HCT116 (cell line): Measurements from ENCODE around the gene WFDC5. TPM values are rescaled to one million over a fixed set of nuclear protein-coding genes. Genes with fewer than 3 reads are reported as not detected.

Experiments used
- ATAC-seq: fragments of 200-7000 bp; cut with Tn5 transposase; 2 replicates; pipeline ENCODE4 v1.9.1; 2020; ENCODE audit warnings: mild to moderate bottlenecking, moderate library complexity
- BruUV-seq: library from RNA; stranded (reverse); fragments of 400-500 nt; replicated peaks from 2 replicates; lab custom pipeline; 2021; lab: Mats Ljungman, UMichigan
- CTCF ChIA-PET: fragments of 300-600 bp; sonication (Branson Sonifier 250); formaldehyde crosslinking; loops from one replicate; lab custom pipeline; 2021; ENCODE audit warnings: antibody characterized with exemption; lab: Charles Lee
- POLR2A ChIA-PET: fragments of 300-600, 350-600 bp; sonication (Branson Sonifier 250); formaldehyde crosslinking; loops from one replicate; lab custom pipeline; 2021; ENCODE audit warnings: antibody characterized with exemption; lab: Charles Lee
- RAD21 ChIA-PET, 2 experiments: fragments of 300-600 bp; sonication (Branson Sonifier 250); formaldehyde crosslinking; loops; one replicate each; lab custom pipeline; 2023; ENCODE audit warnings: low total read pairs in 2 of 2; ENCODE audit not compliant: uncharacterized antibody in 2 of 2, unreplicated experiment in 2 of 2, low non-redundant PET in 1 of 2; lab: Charles Lee
- DNase-seq: peaks from one replicate; pipeline ENCODE4 v3.0.0-alpha.2; 2010; ENCODE audit warnings: low read depth, low spot score
- H2AFZ ChIP-seq: fragments of 200-600 bp; shearing (Covaris generic), sonication (generic); 2 replicates; pipeline ENCODE4 v1.6.1; 2017; ENCODE audit warnings: low read depth, mixed run types, mixed read lengths, antibody characterized with exemption, low read length; ENCODE audit not compliant: poor library complexity, severe bottlenecking
- H3K27ac ChIP-seq: 2 replicates; pipeline ENCODE4 v1.5.1; 2012; ENCODE audit warnings: low read depth, low read length
- H3K27me3 ChIP-seq: fragments of 200-600 bp; sonication (generic); 2 replicates; pipeline ENCODE4 v1.6.1; 2016; ENCODE audit warnings: mixed run types, low read length, mixed read lengths; ENCODE audit not compliant: insufficient read depth
- H3K36me3 ChIP-seq, 2 experiments: fragments of 200-500 bp in 1 of 2; fragments of 200-600 bp in 1 of 2; sonication (Bioruptor generic) in 1 of 2; sonication (generic) in 1 of 2; 2 replicates each; pipeline versions ENCODE4 v1.5.1 to v1.6.1; 2014 to 2016; ENCODE audit warnings: low read length in 2 of 2, inconsistent platforms in 1 of 2, mixed read lengths in 1 of 2, mixed run types in 1 of 2; ENCODE audit not compliant: insufficient read depth in 2 of 2, control insufficient read depth in 1 of 2
- H3K4me1 ChIP-seq, 2 experiments: fragments of 200-600 bp in 1 of 2; sonication (generic) in 1 of 2; 2 replicates each; pipeline versions ENCODE4 v1.5.1 to v1.6.1; 2012 to 2017; ENCODE audit warnings: low read length in 2 of 2, inconsistent platforms in 1 of 2, mild to moderate bottlenecking in 1 of 2, mixed read lengths in 1 of 2, mixed run types in 1 of 2, moderate library complexity in 1 of 2; ENCODE audit not compliant: insufficient read depth in 2 of 2, control insufficient read depth in 1 of 2
- H3K4me2 ChIP-seq: fragments of 200-600 bp; sonication (generic); 2 replicates; pipeline ENCODE4 v1.6.1; 2017; ENCODE audit warnings: mixed run types, low read length, mixed read lengths
- H3K4me3 ChIP-seq, 2 experiments: fragments of 200-600 bp in 1 of 2; sonication (generic) in 1 of 2; replicated peaks in 1 of 2; 2 replicates each; pipeline ENCODE4 v1.5.1; 2011 to 2016; ENCODE audit warnings: low read length in 2 of 2, control low read depth in 1 of 2, low read depth in 1 of 2, mild to moderate bottlenecking in 1 of 2, mixed read lengths in 1 of 2, mixed run types in 1 of 2
- H3K79me2 ChIP-seq: fragments of 200-600 bp; sonication (generic); 2 replicates; pipeline ENCODE4 v1.6.1; 2017; ENCODE audit warnings: mild to moderate bottlenecking, mixed run types, low read length, moderate library complexity, mixed read lengths; ENCODE audit not compliant: insufficient read depth
- H3K9ac ChIP-seq: fragments of 200-600 bp; sonication (generic); 2 replicates; pipeline ENCODE4 v1.6.1; 2016; ENCODE audit warnings: low read length, mixed read lengths
- H3K9me2 ChIP-seq: fragments of 200-600 bp; sonication (generic), shearing (Covaris generic); 2 replicates; pipeline ENCODE4 v1.6.1; 2017; ENCODE audit warnings: mixed run types, mild to moderate bottlenecking, moderate library complexity; ENCODE audit not compliant: insufficient read depth
- H3K9me3 ChIP-seq, 2 experiments: fragments of 200-500 bp in 1 of 2; fragments of 200-600 bp in 1 of 2; sonication (Bioruptor generic) in 1 of 2; sonication (generic) in 1 of 2; 2 replicates each; pipeline ENCODE4 v1.6.1; 2014 to 2017; ENCODE audit warnings: low read length in 2 of 2, mixed read lengths in 2 of 2, inconsistent platforms in 1 of 2, low read depth in 1 of 2, mild to moderate bottlenecking in 1 of 2, mixed run types in 1 of 2, moderate library complexity in 1 of 2; ENCODE audit not compliant: control insufficient read depth in 1 of 2, insufficient read depth in 1 of 2
- H4K20me1 ChIP-seq: fragments of 200-600 bp; sonication (generic), shearing (Covaris generic); 2 replicates; pipeline ENCODE4 v1.6.1; 2017; ENCODE audit warnings: mixed run types, mild to moderate bottlenecking, moderate library complexity; ENCODE audit not compliant: insufficient read depth
- ATF3 ChIP-seq: IDR thresholded peaks from 2 replicates; pipeline ENCODE4 v1.6.1; 2012
- CTCF ChIP-seq, 3 experiments: fragments of 200-600 bp in 1 of 3; sonication (generic) in 1 of 3; IDR thresholded peaks in 2 of 3; conservative IDR thresholded peaks in 1 of 3; 2 replicates each; pipeline ENCODE4 v1.5.1; 2012 to 2017; ENCODE audit warnings: low read depth in 2 of 3, low read length in 2 of 3, antibody characterized with exemption in 1 of 3, borderline replicate concordance in 1 of 3, control low read depth in 1 of 3, mild to moderate bottlenecking in 1 of 3, mixed read lengths in 1 of 3, mixed run types in 1 of 3, moderate library complexity in 1 of 3; ENCODE audit not compliant: insufficient read depth in 1 of 3
- EGR1 ChIP-seq: IDR thresholded peaks from 2 replicates; pipeline ENCODE4 v1.6.1; 2012; ENCODE audit warnings: low read depth
- ELF1 ChIP-seq: IDR thresholded peaks from 2 replicates; pipeline ENCODE4 v1.6.1; 2012; ENCODE audit warnings: low read depth, borderline replicate concordance
- JUND ChIP-seq: IDR thresholded peaks from 2 replicates; pipeline ENCODE4 v1.6.1; 2012
- POLR2AphosphoS5 ChIP-seq: IDR thresholded peaks from 2 replicates; pipeline ENCODE4 v1.6.1; 2011; ENCODE audit warnings: mild to moderate bottlenecking, low read depth, low read length, moderate library complexity
- RAD21 ChIP-seq: IDR thresholded peaks from 2 replicates; pipeline ENCODE4 v1.6.1; 2012; ENCODE audit warnings: low read depth, mild to moderate bottlenecking
- SRF ChIP-seq: IDR thresholded peaks from 2 replicates; pipeline ENCODE4 v1.6.1; 2012; ENCODE audit warnings: low read depth
- YY1 ChIP-seq: IDR thresholded peaks from 2 replicates; pipeline ENCODE4 v1.6.1; 2011; ENCODE audit warnings: low read length, low read depth, moderate library complexity, mild to moderate bottlenecking; ENCODE audit not compliant: insufficient replicate concordance; ENCODE audit errors: extremely low read depth
- intact Hi-C: fragments of 100-400 bp; cut with micrococcal nuclease; formaldehyde crosslinking; loops from 2 replicates; pipeline ENCODE4 v1.10.0; 2022
- total RNA-seq: library from RNA; stranded (reverse); gene quantifications from one replicate; pipeline ENCODE4 v1.2.1, GENCODE V29; 2021; ENCODE audit not compliant: unreplicated experiment

WFDC5 gene
- total RNA-seq, 1 experiment from 2014 or later = not detected

GRCh38 chr20:45098103-45098773, 16.7 kb downstream of the WFDC5 start:
- DNase-seq = no peak
- ChIA-PET RAD21 (no interaction called here), POLR2A (no interaction called here), CTCF (interaction anchor here (0.9 to 7.6 kb wide), 3 partner anchors 55 to 131 kb away, joined by 3 to 92 read pairs (median 6); no protein-coding TSS in a partner anchor)
- no peak overlapping the region for H3K27ac ChIP-seq
- TF ChIP-seq ATF3 = no peak
- TF ChIP-seq CTCF (IDR thresholded peaks at IDR 0.05 in 2 of 3, conservative IDR thresholded peaks at IDR 0.05 in 1 of 3; ENCODE audit: borderline replicate concordance in 1 of 3, insufficient read depth in 1 of 3, low read depth in 2 of 3, low read length in 2 of 3) = 0 out of 6 replicates have a peak, but pooled peaks of 2 of the 3 experiments have one; percentile 7 to 9
- no peak for TF ChIP-seq JUND
- no peak for ATAC-seq
- no peaks in the 10 kb centered on the region for H3K4me1 ChIP-seq
- intact Hi-C loops = no loop called here
- H3K4me3 ChIP-seq = no peak overlapping the region
- H3K27me3 ChIP-seq = no peaks in the 10 kb centered on the region
- H3K9me2 ChIP-seq = no peaks in the 10 kb centered on the region
- no peak overlapping the region for H2AFZ ChIP-seq
- no peak overlapping the region for H3K9ac ChIP-seq
- no peaks in the 10 kb centered on the region for H3K9me3 ChIP-seq
- H3K79me2 ChIP-seq = no peaks in the 10 kb centered on the region
- H3K36me3 ChIP-seq = no peaks in the 10 kb centered on the region
- no peak overlapping the region for H3K4me2 ChIP-seq
- H4K20me1 ChIP-seq = no peaks in the 10 kb centered on the region
- no TSS peak for BruUV-seq

GRCh38 chr20:45097485-45098102, 17.4 kb downstream of the WFDC5 start:
- H3K4me2 ChIP-seq = no peak overlapping the region
- no peak for ATAC-seq
- TF ChIP-seq SRF (no peak), YY1 (no peak), ELF1 (no peak), ATF3 (no peak), POLR2AphosphoS5 (no peak), JUND (no peak), RAD21 (no peak), EGR1 (no peak)
- TF ChIP-seq, all 23 proteins: peak for 0

More at GRCh38 chr20:45097485-45098102, 17.4 kb downstream of the WFDC5 start:
- no peak overlapping the region for H3K27ac ChIP-seq
- H3K79me2 ChIP-seq = no peaks in the 10 kb centered on the region
- ChIA-PET RAD21 (no interaction called here), POLR2A (no interaction called here), CTCF (interaction anchor here (1.0 to 7.6 kb wide), 6 partner anchors 7 to 86 kb away, joined by 3 to 92 read pairs (median 18); no protein-coding TSS in a partner anchor)
- no peak overlapping the region for H2AFZ ChIP-seq
- H3K9me2 ChIP-seq = no peaks in the 10 kb centered on the region
- no peaks in the 10 kb centered on the region for H3K36me3 ChIP-seq
- no peaks in the 10 kb centered on the region for H3K9me3 ChIP-seq
- BruUV-seq = no TSS peak
- intact Hi-C loops = no loop called here
- H3K9ac ChIP-seq = no peak overlapping the region
- DNase-seq = no peak
- no peaks in the 10 kb centered on the region for H3K27me3 ChIP-seq
- H3K4me1 ChIP-seq = no peaks in the 10 kb centered on the region
- no peaks in the 10 kb centered on the region for H4K20me1 ChIP-seq
- no peak overlapping the region for H3K4me3 ChIP-seq
